Osteoblast (primary cell): Measurements from ENCODE around the gene FIZ1. TPM values are rescaled to one million over a fixed set of nuclear protein-coding genes. Genes with fewer than 3 reads are reported as not detected.

Experiments used
- DNase-seq: peaks from one replicate; pipeline ENCODE4 v3.0.0; 2011; ENCODE audit warnings: low spot score, mixed read lengths; ENCODE audit not compliant: insufficient read length; ENCODE audit errors: missing footprints
- H2AFZ ChIP-seq: 2 replicates; pipeline ENCODE4 v1.6.0; 2011; ENCODE audit warnings: mild to moderate bottlenecking, low read length
- H3K27ac ChIP-seq: 2 replicates; pipeline ENCODE4 v1.5.1; 2011; ENCODE audit warnings: mild to moderate bottlenecking, low read depth, low read length, moderate library complexity
- H3K27me3 ChIP-seq: 2 replicates; pipeline ENCODE4 v1.6.0; 2012; ENCODE audit warnings: mild to moderate bottlenecking, control low read depth, inconsistent platforms, low read length, moderate library complexity; ENCODE audit not compliant: insufficient read depth
- H3K36me3 ChIP-seq: 2 replicates; pipeline ENCODE4 v1.5.1; 2011; ENCODE audit warnings: mild to moderate bottlenecking, low read length, control low read depth, moderate library complexity; ENCODE audit not compliant: insufficient read depth
- H3K4me1 ChIP-seq: 2 replicates; pipeline ENCODE4 v1.5.1; 2011; ENCODE audit warnings: mild to moderate bottlenecking, low read length, control low read depth, moderate library complexity; ENCODE audit not compliant: insufficient read depth
- H3K4me2 ChIP-seq: 2 replicates; pipeline ENCODE4 v1.6.0; 2011; ENCODE audit warnings: mild to moderate bottlenecking, low read length; ENCODE audit not compliant: insufficient read depth
- H3K4me3 ChIP-seq: fragments of 200-600 bp; sonication (generic); 3 replicates; pipeline ENCODE4 v1.5.1; 2012; ENCODE audit warnings: mild to moderate bottlenecking, low read length, inconsistent platforms; ENCODE audit not compliant: insufficient read depth
- H3K79me2 ChIP-seq: 2 replicates; pipeline ENCODE4 v1.6.0; 2012; ENCODE audit warnings: mild to moderate bottlenecking, low read length, control low read depth, inconsistent platforms; ENCODE audit not compliant: insufficient read depth
- H3K9me3 ChIP-seq: 2 replicates; pipeline ENCODE4 v1.5.1; 2011; ENCODE audit warnings: low read depth, low read length, control low read depth
- H4K20me1 ChIP-seq: 2 replicates; pipeline ENCODE4 v1.6.0; 2012; ENCODE audit warnings: mild to moderate bottlenecking, low read length, control low read depth; ENCODE audit not compliant: insufficient read depth
- CTCF ChIP-seq: IDR thresholded peaks from 2 replicates; pipeline ENCODE4 v1.5.1; 2011; ENCODE audit warnings: mild to moderate bottlenecking, low read depth, low read length, moderate library complexity; ENCODE audit errors: extremely low read depth
- total RNA-seq: library from RNA; depleted of rRNA; stranded (reverse); fragments of >200 nt; gene quantifications from 2 replicates; pipeline ENCODE4 v1.2.3, GENCODE V29; 2012

Gene FIZ1
- total RNA-seq, 1 donor, result 3.6 TPM

GRCh38 chr19:55580628-55581144 is 18.6 kb downstream of the FIZ1 start, which contains the start of gene ZNF579:
Gene ZNF579 (minus strand): TSS chr19:55580848. CDS start chr19:55579639, 1,209 bp downstream.
- Histone ChIP-seq H2AFZ (peak within 1 kb of the TSS; percentile 92), H3K4me1 (peaks cover 11% of the 10 kb centered on the region), H3K79me2 (peaks cover 23% of the 10 kb centered on the region), H3K27ac (peak within 1 kb of the TSS; percentile 70), H3K9me3 (no peaks in the 10 kb centered on the region), H4K20me1 (no peaks in the 10 kb centered on the region), H3K4me3 (peak within 1 kb of the TSS; percentile 93), H3K36me3 (peaks cover 10% of the 10 kb centered on the region), H3K27me3 (no peaks in the 10 kb centered on the region), H3K4me2 (peak within 1 kb of the TSS; percentile 90)
- DNase-seq, result peak; percentile 99
- no peak for TF ChIP-seq CTCF

DNA sequence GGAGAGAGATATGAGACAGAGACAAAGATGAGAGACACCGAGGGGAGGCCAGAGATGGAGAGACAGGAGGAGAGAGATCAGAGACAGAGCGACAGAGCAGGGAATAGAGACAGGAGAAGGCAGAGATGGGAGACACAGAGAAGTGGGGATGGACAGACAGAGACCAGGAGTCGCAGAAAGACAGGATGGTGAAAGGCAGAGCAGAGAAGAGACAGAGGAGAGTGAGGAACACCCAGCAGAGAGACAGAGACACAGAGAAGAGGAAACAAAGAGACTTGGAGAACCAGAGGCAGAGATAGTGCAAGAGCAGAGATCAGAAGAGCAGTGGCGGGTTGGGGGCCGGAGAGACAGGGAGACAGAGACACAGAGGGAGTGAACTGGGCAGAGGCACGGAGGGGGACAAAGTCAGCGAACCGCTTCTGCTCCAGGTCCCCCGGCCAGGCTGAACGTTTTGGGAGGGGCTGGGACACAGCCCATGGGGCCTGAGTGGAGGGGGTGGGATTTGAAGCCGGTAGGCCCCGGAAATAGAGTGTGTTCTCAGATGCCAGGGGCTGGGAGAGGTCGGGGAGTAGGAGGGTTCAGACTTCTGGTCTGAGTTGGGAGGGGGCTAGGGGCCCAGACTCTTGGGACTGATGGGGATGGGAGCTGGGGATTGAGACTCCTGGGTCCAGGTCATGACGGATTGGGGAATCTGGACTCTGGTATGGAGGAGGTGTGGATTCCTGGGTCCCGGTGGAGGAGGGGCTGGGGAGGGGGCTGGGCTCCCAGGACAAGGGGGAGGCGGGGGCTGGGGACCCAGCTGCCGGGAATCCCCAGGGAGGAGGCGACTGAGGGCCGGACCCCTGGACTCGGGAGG is 19.3 kb downstream of the FIZ1 start:
- Histone ChIP-seq H2AFZ (peak overlapping the region; percentile 71), H3K27ac (peak overlapping the region; percentile 70), H3K4me2 (peak overlapping the region; percentile 90), H3K27me3 (no peaks in the 10 kb centered on the region), H3K4me1 (peaks cover 11% of the 10 kb centered on the region), H3K79me2 (peaks cover 23% of the 10 kb centered on the region), H3K9me3 (no peaks in the 10 kb centered on the region), H3K36me3 (peaks cover 10% of the 10 kb centered on the region), H3K4me3 (peak overlapping the region; percentile 93), H4K20me1 (no peaks in the 10 kb centered on the region)
- TF ChIP-seq CTCF, result no peak
- DNase-seq, result peak; percentile 97

DNA sequence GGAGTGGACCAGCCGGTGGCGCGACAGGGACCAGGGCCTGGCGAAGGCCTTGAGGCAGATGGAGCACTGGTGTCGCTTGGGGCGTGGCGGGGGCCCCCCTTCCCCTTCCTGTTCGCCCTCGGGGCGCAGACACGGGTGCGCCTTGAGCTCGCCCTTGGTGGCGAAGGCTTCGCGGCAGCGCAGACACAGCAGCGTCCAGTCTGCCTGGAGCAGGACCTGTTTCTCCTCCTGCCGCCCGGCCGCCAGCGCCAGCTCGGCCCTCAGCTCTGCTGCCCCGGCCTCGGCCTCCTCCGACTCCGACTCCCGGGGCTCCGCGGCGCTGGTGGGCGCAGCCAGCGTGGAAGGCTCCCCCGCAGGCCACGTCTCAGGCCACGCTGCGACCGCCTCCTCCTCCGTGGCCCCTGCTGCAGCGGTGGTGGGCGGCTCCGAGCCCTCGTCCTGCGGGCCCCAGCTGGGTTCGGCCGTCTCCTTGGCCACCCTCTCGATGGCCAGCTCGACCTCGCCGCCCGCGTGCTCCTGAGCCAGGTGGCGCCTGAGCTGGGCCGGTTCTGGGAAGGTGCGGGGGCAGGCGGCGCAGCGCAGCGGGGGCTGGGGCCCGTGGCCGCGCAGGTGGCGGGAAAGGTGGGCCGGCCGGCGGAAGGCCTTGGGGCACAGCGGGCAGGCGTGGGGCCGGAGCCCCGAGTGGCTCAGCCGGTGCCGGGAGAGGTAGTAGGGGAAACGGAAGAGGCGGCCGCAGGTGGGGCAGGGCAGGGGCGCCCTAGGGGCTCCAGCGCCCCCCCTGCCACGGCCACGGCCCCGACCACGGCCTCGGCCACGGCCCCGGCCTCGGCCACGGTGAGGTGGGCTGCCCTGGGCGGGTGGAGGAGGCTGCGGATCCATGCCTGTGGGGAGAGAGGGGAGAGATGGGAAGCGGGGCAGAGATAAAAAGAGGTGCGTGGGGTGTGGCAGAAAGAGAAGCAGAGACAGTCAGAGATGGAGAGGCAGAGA is 20.3 kb downstream of the FIZ1 start:
- Histone ChIP-seq H3K4me2 (peak overlapping the region; percentile 90), H3K36me3 (peaks cover 10% of the 10 kb centered on the region), H3K4me1 (peaks cover 11% of the 10 kb centered on the region), H3K9me3 (no peaks in the 10 kb centered on the region), H3K27ac (no peak overlapping the region), H2AFZ (no peak overlapping the region), H4K20me1 (no peaks in the 10 kb centered on the region), H3K79me2 (peaks cover 23% of the 10 kb centered on the region), H3K27me3 (no peaks in the 10 kb centered on the region), H3K4me3 (peak overlapping the region; percentile 93)
- no peak for TF ChIP-seq CTCF
- DNase-seq, result peak; percentile 76
